ENCODE results near the gene KCTD20.

The KCTD20 gene

DNA sequence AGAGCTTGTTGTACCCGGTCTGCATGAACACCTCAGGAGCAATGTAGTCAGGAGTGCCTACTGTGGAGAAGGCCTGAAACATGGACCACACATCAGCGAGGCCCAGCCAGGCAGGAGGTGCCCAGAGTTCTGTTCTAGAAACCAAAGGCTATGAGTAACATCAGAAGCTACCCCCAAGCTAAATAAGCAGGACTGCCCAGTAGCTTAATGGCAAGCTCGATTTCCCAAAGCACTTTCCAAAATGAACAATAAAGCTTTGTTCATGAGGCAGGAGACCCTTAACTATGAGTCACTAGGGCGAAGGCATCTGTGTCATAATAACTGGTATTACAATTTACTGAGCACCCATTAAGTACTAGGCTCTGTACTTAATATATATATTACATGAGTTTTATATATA, 57.1 kb downstream of the KCTD20 start:
- no peak for DNase-seq

DNA sequence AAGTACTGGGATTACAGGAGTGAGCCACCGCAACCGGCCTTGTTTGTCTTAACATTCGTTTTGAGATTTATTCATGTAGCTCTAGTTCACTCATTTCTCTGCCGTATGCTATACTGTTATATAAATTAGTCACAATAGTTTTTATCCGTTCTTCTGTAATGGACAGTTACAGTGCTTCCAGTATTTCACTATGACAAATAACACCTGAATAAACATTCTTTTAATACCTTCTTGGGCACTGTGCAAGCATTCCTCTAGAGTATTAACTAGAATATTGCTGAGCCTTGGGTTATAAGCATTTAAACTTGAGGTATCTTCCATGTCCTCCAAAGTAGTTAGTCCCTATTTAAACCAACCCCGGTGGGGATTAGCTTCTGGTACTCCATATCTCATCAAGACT, 58.9 kb downstream of the KCTD20 start:
- DNase-seq: no peak

DNA sequence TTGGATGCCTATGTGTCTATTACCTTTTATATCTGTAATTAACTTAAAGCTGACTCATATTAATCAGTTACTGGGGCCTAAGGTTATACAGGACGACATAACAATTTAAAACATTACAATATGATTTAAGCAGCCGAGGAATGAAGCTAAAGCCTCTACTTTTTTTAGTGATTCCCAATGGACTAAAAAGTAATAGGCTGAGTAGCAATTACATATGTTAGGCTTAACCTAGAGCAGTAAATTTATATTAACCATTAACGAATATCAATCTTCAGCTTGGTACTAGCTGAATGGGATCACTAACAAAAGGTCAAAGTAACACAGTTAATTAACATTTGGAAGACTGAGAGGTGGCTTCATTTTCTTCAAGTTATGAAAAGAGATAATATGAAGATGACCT, 61.4 kb downstream of the KCTD20 start:
- no peak for DNase-seq

DNA sequence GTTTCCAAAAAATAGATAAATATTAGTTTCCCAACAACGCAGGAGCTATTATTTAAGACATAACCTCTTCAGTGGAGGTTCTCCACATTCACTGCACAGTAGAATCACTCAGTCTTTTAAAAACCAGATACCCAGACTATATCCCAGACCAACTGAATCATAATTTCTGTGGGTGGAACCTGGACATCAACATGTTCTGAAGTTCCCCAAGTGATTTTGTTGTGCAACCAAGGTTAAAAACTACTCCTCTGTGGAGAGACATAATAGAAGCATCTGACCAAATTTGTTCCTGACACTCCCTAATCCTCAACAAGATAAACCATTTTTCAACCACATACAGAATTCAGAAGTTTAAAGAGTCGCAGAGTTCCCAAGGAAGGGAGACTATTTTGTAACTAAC, 62.2 kb downstream of the KCTD20 start:
- DNase-seq: no peak

DNA sequence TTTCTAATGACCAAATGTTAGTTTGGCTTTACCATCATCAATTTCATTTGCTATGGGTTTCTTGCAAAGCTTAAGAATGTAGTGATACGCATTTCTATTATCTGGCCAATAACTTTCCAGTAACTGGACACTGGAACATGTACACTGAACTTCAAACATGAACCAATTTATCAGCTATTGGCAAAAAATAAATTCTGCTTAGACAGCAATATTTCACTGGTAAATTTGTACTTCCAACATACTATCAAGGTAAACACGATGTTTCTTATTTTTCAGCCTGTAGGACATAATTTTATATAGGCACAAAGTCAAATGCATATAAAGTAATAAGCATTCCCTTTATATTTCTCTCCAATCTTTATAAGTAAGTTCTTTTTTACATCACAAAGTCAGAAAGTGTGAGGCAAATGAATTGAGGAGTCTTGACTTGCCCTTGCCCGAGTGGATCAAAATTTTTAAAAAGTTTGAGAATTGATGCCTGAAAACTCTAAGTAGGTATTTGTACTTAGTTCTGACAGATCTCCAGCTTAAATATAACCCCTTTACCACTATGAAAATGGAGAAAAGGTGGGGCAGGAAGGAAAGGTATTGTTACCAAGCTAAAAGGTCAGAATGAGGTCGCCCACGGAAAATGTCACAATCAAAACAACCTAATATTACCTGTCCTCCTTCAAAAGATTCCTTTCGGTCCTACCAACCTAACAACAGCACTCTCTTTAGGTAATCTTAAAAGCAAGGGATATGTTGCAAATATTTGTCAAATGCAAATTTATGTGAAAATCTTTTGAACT, 63.1 kb downstream of the KCTD20 start:
- DNase-seq: no peak

DNA sequence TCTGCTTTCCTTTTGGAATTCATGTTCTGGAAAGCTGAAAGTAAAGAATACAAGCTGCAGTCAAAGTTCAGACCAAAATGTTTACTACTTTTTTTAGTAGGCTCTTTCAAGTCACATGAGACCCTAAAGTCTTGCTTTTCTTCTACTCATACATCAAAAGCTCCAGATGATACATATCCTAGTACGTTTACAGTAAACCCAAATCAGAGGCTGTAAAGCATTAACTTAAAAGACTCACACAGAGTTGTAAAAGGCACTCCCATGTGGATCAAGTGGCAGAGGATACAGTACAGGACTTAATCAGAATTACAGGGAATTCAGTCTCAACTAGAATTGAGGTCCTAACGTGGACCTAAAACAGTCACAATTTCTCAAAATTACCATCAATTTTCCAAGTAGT, 63.8 kb downstream of the KCTD20 start:
- DNase-seq: no peak

DNA sequence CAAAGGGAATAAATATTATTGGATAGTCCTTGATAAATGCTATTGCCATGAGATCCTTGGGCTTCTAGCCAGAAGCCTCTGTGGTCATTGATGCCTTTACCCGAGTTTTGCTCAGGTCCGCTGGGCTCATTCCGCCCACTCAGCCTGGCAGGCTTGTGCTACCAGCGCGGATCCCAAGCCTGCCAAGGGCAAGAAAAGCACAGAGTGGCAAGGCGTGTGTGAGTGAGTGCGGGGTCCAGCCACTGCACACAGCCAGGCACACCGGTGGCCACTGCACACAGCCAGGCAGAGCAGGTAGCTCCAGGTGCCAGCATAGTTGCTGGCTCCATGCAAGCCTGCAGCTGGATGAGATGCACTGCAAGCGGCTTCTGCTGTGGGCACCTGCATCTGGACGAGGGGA, 65.7 kb downstream of the KCTD20 start:
- DNase-seq: no peak

DNA sequence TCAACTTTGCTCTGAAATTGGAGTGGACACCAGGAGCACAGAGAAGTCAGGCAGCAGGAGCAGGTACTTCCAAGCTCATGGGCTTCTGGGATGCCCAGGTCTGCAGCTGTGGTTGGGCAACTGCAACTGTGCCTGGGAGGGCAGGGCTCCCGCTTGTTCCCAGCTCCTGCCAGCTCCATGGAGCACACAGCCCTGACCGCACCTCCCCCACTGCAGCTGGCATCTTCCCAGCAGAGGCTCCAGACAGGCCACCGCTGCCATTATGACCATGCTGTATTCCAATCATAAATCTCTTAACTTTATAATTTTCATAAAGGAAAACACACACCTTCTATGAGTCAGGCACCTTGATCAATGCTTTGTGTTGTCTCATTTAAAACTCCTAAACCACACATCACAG, 67.6 kb downstream of the KCTD20 start:
- no peak for DNase-seq

DNA sequence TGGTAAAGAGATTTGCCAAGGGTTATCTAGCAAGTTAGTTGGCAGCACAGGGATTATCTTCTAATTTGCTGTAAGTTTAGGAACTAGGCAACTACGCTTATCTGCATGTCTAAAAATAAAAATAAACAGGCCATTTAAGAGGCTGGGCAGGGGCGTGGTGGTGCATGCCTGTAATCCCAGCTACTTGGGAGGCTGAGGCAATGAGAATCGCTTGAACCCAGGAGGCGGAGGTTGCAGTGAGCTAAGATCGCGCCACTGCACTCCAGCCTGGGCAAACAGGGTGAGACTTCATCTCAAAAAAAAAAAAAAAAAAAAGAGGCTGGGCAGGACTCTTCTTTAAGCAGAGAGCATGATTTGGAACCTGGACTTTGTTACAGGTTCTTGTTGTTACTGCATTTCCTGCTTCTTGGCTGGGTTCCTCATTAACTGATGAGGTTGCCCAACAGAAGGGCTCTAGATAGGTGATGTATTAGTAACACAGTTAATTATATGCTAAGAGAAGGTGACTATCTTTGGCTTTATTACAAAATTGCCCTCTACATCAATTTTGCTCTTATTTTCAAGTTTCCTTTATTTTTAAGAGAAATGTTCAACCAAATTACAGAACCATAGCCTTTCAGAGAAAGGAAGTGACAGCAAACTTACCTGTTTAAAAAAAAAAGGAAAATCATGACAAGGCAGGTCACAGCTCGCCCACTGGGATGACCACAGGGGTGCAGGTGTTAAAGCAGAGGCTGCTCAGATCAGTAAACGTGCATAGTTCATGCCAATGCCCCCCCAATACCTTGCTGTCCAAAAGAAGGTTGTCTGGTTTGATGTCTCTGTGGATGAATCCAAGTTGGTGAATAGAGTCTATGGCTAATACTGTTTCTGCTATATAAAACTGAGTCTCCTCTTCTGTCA, 72.0 kb downstream of the KCTD20 start:
- DNase-seq: no peak

DNA sequence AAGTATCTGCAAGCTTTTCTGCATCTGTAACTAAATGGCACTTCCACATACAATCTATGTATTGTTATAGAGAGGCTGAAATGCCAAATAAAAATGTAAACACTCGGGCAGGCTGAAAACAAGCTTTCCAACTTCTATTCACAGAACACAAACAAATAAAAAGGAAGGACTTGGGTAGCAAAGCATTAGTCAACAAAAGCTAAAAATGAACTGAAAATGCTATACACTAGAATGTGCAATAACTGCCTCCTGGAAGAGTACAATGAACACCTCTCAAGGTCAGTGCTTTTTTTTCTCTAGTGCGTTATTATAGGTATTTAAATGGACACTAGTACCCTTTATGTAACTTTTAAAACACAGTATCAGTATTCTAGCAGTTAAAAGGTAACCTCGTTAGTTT, 73.0 kb downstream of the KCTD20 start:
- DNase-seq: no peak

DNA sequence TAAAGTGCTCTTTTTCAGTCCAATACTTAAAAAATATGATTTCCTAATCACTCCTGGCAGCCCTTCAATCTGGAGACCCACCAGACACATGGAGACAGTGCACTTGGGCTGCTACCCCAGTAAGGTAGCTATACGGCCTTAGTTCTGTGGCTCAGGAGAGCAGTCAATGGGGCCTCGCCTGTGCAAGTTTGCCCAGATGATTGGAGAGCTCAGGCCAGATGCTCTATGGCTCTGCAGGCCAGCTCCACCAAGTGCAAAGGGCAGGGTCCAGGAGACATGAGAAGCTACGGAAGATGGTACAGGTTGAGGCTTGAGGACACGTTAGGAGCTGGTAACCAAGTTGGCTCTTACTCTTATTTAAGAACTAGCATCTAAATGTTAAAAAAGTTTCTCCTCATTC, 73.8 kb downstream of the KCTD20 start:
- DNase-seq: no peak

DNA sequence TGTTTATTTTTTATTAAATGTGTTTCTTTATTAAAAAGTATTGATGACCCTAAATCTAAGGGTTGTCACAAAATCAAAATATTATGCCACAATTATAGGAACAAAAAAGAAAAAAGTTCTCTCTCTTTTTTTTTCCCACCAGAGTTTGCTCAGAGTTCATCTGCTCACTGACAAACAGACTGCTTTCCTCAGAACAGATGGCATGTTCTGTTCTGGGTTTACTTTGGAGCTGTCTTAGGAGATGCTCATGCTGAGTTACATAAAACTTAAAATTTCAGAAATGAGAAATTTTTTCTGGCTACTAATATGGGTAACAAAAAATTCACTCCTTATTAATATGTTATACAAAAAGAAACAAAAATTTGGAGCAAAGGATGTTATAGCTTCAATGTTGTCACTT, 74.2 kb downstream of the KCTD20 start:
- no peak for DNase-seq

DNA sequence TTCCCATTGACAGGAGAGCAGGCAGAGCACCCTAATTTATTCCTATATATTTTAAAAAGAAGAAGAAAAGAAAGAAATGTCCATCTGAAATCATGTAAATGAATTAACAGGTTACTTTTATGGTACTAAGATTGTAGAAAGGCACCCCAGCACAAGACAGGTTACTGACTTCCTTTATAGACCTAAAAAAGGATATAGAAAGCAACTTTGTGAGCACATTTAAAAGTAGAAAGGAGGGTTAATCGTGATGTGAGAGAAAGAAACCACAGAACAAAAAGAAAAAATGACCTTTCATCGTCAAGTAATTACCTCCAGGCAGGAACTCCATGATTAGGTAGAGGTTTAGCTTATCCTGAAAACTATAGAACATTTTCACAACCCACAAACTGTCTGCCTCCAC, 74.6 kb downstream of the KCTD20 start:
- DNase-seq: no peak

DNA sequence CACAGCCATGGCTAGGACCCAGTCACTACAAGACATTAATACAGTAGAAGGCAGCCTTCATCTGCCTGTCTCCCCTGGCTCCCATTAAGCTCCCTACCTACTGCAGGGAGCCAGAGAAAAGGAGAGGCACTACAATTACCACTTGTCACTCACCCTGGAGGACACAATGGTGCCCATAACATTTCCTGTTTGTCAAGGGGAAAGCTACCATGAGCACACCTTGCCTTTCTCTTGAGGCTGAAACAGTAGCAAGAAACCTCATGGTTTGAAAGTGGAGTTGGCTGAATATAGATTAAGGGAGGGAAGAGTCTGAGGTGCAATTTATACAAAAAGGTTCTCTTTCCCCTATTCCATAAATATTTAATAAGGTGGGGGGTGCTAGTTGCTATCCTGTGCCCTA, 76.6 kb downstream of the KCTD20 start:
- no peak for DNase-seq

DNA sequence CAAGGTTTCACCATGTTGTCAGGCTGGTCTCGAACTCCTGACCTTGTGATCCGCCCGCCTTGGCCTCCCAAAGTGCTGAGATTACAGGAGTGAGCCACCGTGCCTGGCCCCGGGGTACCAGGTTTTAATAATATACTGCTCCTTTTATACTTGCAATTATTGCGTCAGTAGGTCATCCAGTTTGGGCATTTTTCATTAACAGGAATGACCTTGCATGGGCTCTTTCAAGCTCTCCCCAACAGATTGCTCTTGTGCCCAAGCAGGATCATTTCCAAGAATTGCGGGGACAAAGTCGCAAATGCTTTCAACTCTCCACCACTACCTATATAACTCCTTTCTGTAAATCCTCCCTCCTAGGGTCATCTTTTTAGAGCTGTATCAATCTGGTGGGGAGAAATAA, 80.7 kb downstream of the KCTD20 start:
- no peak for DNase-seq

DNA sequence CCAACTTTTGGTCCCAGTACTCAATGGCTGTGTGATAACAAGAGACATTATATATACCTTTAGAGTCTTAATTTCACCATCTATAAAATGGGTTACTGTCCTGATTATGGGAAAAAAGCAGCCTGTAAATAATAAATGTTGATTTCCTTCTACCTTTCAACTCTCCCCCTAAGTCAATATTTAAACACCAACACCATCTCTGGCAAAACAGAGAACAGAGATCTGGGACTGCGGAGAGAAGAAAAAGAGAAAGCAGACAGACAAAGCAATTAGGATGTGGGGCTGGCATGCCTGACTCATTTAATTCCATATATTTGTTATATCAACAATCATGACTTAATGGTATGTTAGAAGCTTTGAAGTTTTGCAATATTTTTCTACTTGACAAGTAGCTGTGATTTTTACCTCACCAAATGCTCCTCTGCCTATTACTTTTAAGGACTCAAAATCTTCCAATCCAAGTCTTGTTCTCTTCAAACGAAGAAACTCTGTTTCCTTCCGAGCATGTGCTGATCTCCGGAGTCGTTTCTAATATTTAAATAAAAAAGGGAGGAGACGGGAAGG, 81.2 kb downstream of the KCTD20 start:
- DNase-seq: no peak

DNA sequence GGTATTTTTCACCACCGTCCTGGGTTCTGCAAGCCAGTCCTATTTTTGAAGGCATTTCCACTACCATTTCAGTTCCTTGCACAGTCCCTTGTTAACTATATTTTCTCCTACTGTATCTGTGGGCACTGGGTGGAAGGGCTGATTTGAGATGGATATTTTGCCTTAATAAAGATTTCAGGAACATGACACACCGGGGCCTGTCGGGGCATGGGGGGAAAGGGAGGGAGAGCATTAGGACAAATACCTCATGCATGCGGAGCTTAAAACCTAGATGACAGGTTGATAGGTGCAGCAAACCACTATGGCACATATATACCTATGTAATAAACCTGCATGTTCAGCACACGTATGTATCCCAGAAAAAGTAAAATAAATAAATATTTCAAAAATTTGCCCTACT, 82.1 kb downstream of the KCTD20 start:
- DNase-seq: no peak

DNA sequence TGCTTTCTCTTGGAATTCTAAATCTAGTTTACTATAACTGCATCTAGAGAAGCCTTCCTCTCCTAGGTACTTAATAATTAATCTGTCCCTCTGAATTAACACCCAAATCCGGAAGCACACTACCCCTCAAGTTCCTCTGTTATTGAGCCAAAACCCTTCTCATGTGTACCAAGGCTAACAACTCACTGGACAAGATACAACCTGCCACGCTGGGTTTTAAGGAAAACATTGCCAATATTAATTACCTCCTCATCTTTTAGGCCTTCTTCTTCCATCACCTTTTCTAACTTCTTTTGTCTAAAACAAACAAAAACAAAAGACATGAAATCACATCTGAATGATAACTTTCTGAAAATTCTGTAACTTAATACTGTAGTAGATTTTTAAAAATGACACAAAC, 82.5 kb downstream of the KCTD20 start:
- no peak for DNase-seq

DNA sequence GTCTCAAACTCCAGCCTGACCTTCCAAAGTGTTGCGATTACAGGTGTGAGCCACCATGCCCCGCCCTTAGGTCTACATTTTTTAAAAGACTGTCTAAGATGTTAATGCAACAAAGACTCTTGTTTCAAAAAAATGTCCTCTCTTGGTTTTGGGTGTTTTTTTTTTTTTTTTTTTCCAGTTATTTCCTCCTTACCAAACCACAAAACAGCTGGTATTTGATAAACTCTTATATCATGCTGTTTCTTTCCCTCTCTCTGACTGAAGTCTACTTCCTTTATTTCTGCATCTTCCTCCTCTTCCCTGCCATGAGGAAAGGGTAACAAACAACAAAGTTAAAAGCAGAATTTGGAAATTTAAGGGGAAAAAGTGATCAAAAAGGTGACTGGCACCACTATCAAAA, 83.3 kb downstream of the KCTD20 start:
- no peak for DNase-seq

DNA sequence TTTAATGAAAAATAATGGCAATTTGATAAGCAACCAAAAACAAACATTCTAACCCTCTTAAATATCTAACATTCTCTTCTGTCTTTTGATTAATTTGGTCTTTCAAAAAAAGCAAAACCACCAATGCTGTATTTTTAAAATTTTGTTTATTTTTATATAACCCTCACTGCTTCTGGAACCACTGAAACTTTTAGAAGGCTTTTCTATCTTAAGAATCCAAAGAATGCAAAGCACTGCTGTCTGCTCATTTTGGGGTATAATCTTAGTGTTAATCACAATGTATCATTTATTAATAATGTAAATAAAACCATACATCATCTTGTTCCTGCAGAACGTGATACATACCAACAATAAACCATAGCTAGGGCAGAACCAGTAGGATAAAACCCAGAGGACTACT, 90.5 kb downstream of the KCTD20 start:
- no peak for DNase-seq

DNA sequence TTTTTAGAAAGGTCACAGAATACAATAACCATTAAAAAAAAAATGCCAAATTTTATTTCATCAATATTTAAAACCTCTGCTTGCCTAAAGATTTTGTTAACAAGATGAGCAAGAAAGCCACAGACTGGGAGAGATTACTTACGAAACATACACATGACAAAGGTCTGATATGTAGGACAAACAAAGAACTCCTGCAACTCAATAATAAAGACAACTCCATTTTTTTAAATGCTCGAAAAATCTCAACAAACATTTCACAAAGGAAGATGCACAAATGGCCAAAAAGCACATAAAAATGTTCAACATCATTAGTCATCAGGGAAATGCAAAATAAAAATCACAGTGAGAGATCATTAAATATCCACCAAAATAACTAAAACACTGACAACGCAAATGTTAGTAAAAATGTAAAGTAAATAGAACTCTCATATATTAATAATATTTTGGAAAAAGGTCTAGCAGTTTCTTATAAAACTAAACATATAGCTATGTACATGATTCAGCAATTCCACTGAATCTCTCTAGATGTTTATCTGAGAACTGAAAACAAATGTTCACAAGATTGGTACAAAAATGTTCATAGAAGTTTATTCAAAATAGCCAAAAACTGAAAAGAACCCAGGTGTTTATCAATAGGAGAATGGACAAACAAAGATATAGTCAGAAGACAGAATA, 94.2 kb downstream of the KCTD20 start:
- DNase-seq: no peak

DNA sequence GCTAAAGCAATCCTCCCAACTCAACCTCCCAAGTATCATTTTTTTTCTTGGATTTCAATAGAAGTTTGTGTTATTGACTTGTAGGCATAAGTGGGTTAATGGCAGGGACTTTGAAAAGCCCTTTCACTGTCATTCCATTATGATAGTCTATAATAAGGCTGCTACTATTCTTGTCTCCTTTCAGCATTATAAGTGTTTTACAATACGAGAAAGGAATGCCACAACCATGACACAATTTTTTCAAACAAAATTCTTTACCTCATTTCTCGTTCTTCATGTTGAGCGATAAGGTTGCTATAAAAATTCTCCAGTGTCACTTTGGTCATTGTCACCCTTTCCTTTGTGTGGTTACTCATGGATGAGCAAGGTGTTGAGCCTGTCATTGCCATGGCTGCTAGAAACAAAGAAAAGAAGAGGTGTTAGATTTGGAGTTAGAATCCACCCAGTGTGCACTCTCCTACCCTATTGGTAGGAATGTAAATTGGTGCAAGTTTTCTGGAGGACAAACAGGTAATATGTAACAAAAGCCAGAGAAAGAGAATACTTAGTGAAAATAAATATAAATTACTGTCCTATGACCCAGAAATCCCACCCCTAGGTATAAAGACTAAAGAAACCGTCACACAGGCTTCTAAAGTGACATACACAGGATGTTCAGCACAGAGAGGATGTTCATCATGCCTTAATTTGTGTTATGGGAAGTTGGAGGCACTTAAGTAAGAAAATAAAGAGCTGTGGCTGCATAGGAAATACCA, 97.2 kb downstream of the KCTD20 start:
- DNase-seq: no peak

Data from stimulated activated CD8-positive, alpha-beta memory T cell treated with anti-CD3 and anti-CD28 coated beads, Interleukin-4, amount 100 ng/mL, for 48 hours (primary cell).